Activated CD4-positive, alpha-beta T cell treated with anti-CD3 and anti-CD28 coated beads, Interleukin-10, Interleukin-2, amounts not matched to agents 100 ng/mL and 50 ng/mL, durations not matched to agents 16 hours and 8 hours (primary cell): ENCODE measurements around the gene TMA16.

Experiments
- DNase-seq: peaks from one replicate; pipeline ENCODE4 v3.0.0-alpha.2; 2020

TMA16 gene

GRCh38 chr4:163565226-163566135 is 71.0 kb downstream of the TMA16 start:
- no peak for DNase-seq

DNA sequence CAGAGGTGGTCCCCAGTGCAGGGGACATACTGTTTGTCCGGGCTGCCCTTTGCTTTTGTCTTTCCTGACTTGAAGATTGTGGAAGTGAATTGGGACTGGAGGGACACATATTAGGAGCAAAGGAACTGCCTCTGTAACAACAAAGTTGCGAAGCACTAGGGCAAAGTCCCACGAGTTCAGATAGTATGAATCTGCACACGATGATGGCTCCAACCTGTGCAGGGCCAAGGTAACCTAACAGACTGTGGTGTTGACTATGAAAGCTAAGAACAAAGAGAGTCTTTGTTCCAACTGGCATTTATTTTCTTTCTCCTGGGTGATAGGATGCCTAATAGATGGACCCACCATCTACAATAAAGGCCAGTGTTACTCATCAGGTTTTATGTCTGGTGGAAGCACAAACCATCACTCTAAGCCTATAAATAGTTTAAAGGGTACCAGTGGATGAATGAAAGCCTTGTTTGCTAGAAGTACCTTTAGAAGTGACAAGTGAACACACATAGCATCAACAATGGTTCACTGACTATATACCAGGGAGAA is 71.8 kb downstream of the TMA16 start:
- DNase-seq: no peak

- no peak for DNase-seq
Measured at GRCh38 chr4:163568843-163569242, 74.4 kb downstream of the TMA16 start.
